NT2/D1 (cell line): Measurements from ENCODE around the gene PRPF40B.

Experiments
- SUZ12 ChIP-seq: IDR thresholded peaks from 2 replicates; pipeline ENCODE4 v1.6.1; 2011; ENCODE audit not compliant: insufficient read length, insufficient read depth; ENCODE audit errors: extremely low read depth
- YY1 ChIP-seq: IDR thresholded peaks from 2 replicates; pipeline ENCODE4 v1.6.1; 2011; ENCODE audit not compliant: insufficient read length, insufficient read depth

DNA sequence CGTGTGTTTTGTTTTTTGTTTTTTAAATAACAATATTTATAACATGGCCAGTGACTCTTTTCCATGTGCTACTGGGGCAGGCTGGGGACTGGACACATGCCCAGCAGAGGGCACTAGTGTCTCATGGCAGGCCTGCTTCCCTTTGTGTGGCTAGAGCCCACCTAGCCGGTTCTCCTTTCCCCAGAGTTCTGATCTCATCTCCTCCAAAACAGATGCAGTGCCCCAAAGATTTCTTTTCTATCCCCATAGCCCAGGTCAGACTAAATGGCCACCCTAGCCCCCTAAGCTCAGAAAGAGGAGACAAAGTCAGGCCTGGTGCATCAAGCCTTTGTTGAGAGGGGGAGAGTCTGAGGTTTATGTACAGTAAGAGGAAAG, 21.2 kb downstream of the PRPF40B start:
- TF ChIP-seq YY1 (no peak), SUZ12 (no peak)
